Body of pancreas (tissue), 4 donors: ENCODE measurements around the gene CCDC184. TPM values are rescaled to one million over a fixed set of nuclear protein-coding genes. Genes with fewer than 3 reads are reported as not detected.
A peak's percentile ranks its signal among the peaks of the same experiment; 100 is the strongest.
"Not testable (repeated sequence)": the region's sequence is repeated elsewhere in the genome, so short reads cannot be mapped to it uniquely, and the experiment has no call there.

ENCODE experiments used
- ATAC-seq: fragments of 150-250 bp; one replicate; pipeline ENCODE4 v1.9.1; 2016
- DNase-seq, 4 donors: peaks; one replicate each; pipeline ENCODE4 v3.0.0-alpha.2; 2019
- H3K27ac ChIP-seq, 4 donors: fragments of 200-600 bp; sonication (generic); 1 replicate in 3 of 4; 2 replicates in 1 of 4; pipeline versions ENCODE4 v1.5.1 to v1.6.1; 2016 to 2019; ENCODE audit warnings: mild to moderate bottlenecking in 1 of 4, mixed read lengths in 1 of 4, moderate library complexity in 1 of 4
- H3K27me3 ChIP-seq, 2 donors: fragments of 200-600 bp; sonication (generic); one replicate each; pipeline ENCODE4 v1.6.0; 2016; ENCODE audit warnings: mild to moderate bottlenecking in 1 of 2
- H3K36me3 ChIP-seq, 2 donors: fragments of 200-600 bp; sonication (generic); replicated peaks in 1 of 2; 2 replicates each; pipeline ENCODE4 v1.5.1; 2016; ENCODE audit warnings: low read depth in 2 of 2; ENCODE audit not compliant: insufficient read depth in 1 of 2
- H3K4me1 ChIP-seq: fragments of 200-600 bp; sonication (generic); one replicate; pipeline ENCODE4 v1.6.0; 2016
- H3K4me3 ChIP-seq, 2 donors: fragments of 200-600 bp; sonication (generic); 1 replicate in 1 of 2; 2 replicates in 1 of 2; pipeline ENCODE4 v1.5.1; 2016 to 2019
- H3K9me3 ChIP-seq, 3 donors: fragments of 200-600 bp; sonication (generic); 1 replicate in 2 of 3; 2 replicates in 1 of 3; pipeline ENCODE4 v1.5.1; 2016
- CTCF ChIP-seq, 7 experiments: fragments of 450-650 bp in 4 of 7; fragments of 200-600 bp in 3 of 7; sonication (generic) in 3 of 7; IDR thresholded peaks; one replicate each; pipeline ENCODE4 v1.5.1; 2016 to 2019; ENCODE audit warnings: antibody characterized with exemption in 7 of 7
- POLR2A ChIP-seq, 3 donors: fragments of 450-650 bp; IDR thresholded peaks; one replicate each; pipeline ENCODE4 v1.6.1; 2016; ENCODE audit warnings: antibody characterized with exemption in 3 of 3, mild to moderate bottlenecking in 2 of 3
- WGBS, 2 donors: methylation state at CpG; one replicate each; pipeline ENCODE4 v1.1.5; 2017; 5-methylcytosine and 5-hydroxymethylcytosine counted together
- intact Hi-C: fragments of 100-400 bp; cut with DNase I; formaldehyde crosslinking; loops from one replicate; pipeline ENCODE4 v1.15.1; 2023
- total RNA-seq, 2 donors: library from RNA; depleted of rRNA; stranded (reverse); fragments of >200 nt; gene quantifications; one replicate each; pipeline ENCODE4 v1.1.0, GENCODE V29; 2016

The CCDC184 gene
- total RNA-seq, 2 donors from 2014 or later = 0.26 TPM; not detected in 1

GRCh38 chr12:48216785-48217184, 33.3 kb downstream of the CCDC184 start:
- no peak for TF ChIP-seq POLR2A (IDR thresholded peaks at IDR 0.05)
- Histone ChIP-seq H3K4me1 (no peaks in the 10 kb centered on the region), H3K9me3 (no peaks in the 10 kb centered on the region), H3K36me3 (no peaks in the 10 kb centered on the region), H3K27ac (no peak overlapping the region), H3K4me3 (no peak overlapping the region), H3K27me3 (no peaks in the 10 kb centered on the region)
- ATAC-seq (no peak), DNase-seq (peak in 1 of 4 donors; percentile 29)
- intact Hi-C loops = no loop called here

DNA sequence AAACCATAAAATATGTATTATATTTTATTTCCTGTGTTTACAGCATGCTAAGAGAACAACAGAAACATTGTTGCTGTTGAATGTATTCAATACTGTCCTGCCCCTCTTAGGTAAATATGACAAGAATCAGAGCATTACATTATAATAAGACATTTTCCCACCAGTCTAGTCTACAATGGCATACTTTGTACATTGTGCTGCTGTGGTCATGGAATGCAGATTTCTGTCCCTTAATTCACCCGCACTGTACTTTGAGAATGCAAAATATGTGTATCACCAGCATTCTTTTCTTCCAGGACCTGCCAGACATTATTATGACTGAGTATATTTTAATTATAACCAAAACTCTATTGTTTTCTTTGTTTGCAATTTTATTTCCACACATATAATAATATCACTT, 36.2 kb downstream of the CCDC184 start:
- Histone ChIP-seq H3K36me3 (no peaks in the 10 kb centered on the region), H3K4me1 (no peaks in the 10 kb centered on the region), H3K27ac (no peak overlapping the region), H3K27me3 (no peaks in the 10 kb centered on the region), H3K4me3 (no peak overlapping the region), H3K9me3 (no peaks in the 10 kb centered on the region)
- no peak for TF ChIP-seq POLR2A (IDR thresholded peaks at IDR 0.05)
- TF ChIP-seq CTCF (IDR thresholded peaks at IDR 0.05) = no peak
- intact Hi-C loops = no loop called here
- 75 to 78% methylated on average over 1 of the region's 1 CpG for WGBS, 2 donors
- DNase-seq = no peak
- ATAC-seq = no peak

DNA sequence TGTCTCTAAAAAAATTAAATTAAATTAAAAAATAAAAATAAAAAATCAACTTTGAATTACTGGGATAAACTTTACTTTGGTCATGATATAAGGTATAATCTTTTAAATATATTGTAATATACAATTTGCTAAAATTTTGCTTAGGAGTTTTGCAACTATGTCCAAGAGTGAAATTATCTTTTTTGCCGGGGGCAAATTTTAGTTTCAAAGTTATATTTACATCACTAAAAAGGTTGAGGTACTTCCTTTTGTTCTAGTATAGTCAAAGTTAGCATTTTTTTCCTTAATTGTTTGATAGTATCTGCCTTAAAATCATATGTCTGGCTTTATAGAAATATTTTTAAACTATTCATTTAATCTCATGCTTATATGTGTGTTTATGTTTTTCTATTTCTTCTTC, 37.3 kb downstream of the CCDC184 start:
- Histone ChIP-seq H3K27me3 (no peaks in the 10 kb centered on the region), H3K36me3 (no peaks in the 10 kb centered on the region), H3K9me3 (no peaks in the 10 kb centered on the region), H3K4me3 (no peak overlapping the region), H3K4me1 (no peaks in the 10 kb centered on the region), H3K27ac (no peak overlapping the region)
- ATAC-seq = no peak
- DNase-seq = no peak
- 78 to 87% methylated on average over 1 of the region's 1 CpG for WGBS, 2 donors
- intact Hi-C loops = no loop called here
- TF ChIP-seq POLR2A (IDR thresholded peaks at IDR 0.05) = no peak
- TF ChIP-seq CTCF (IDR thresholded peaks at IDR 0.05) = no peak

DNA sequence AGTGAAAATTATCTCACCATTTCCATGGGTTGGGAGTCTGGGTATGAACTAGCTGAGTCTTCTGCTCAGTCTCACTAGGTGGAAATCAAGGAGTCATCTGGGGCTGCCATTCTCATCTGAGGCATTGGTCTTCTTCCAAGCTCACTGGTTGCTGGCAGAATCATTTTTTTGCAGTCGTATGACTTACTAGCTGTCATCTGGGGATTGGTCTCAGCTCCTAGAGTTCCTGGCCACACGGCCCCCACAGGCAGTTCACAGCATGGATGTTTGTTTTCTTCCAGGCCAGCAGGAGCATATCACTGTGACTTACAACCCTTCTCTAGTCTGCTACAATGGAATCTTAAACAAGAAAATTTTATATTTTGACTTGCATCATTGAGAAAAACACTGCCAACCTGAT, 38.2 kb downstream of the CCDC184 start:
- intact Hi-C loops = no loop called here
- Histone ChIP-seq H3K4me1 (no peaks in the 10 kb centered on the region), H3K4me3 (no peak overlapping the region), H3K9me3 (no peaks in the 10 kb centered on the region), H3K36me3 (no peaks in the 10 kb centered on the region), H3K27me3 (no peaks in the 10 kb centered on the region), H3K27ac (no peak overlapping the region)
- TF ChIP-seq POLR2A (IDR thresholded peaks at IDR 0.05) = no peak
- TF ChIP-seq CTCF (IDR thresholded peaks at IDR 0.05) = no peak
- no peak for DNase-seq
- 18 to 26% methylated on average over 2 of the region's 2 CpGs for WGBS, 2 donors
- ATAC-seq = no peak

- H3K9me3 ChIP-seq, H3K36me3 ChIP-seq, H3K27me3 ChIP-seq, H3K4me1 ChIP-seq, ATAC-seq, intact Hi-C loops, DNase-seq, H3K27ac ChIP-seq, H3K4me3 ChIP-seq: not testable (repeated sequence)
- 71 to 81% methylated on average over 3 of the region's 3 CpGs for WGBS, 2 donors
These were observed 41.1 kb downstream of the CCDC184 start for GRCh38 chr12:48224533-48224932.

DNA sequence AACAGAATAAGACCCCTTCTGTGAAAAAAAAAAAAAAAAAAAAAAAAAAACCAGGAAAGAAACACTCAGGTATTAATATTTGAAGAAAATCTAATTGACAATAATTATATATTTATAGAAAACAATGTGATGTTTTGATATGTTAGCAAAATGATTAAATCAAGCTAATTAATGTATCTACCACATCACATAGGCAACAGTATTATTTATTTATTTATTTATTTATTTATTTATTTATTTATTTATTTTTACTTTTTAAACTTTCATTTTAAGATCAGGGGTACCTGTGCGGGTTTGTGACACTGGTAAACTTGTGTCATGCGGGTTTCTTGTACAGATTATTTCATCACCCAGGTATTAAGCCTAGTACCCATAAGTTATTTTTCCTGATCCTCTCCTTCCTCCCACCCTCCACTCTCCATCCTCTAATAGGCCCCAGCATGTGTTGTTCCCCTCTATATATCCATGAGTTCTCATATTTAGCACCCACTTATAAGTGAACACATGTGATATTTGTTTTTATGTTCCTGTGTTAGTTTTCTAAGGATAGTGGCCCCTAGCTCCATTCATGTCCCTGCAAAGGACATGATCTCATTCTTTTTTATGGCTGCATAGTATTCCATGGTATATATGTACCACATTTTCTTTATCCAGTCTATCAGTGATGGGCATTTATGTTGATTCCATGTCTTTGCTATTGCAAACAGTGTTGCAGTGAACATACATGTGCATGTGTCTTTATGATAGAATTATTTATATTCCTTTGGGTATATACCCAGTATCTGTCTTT, 47.9 kb downstream of the CCDC184 start:
- H3K4me3 ChIP-seq, ATAC-seq, H3K27me3 ChIP-seq, H3K4me1 ChIP-seq, H3K36me3 ChIP-seq, H3K9me3 ChIP-seq, H3K27ac ChIP-seq, DNase-seq, intact Hi-C loops: not testable (repeated sequence)
- 85 to 100% methylated on average over 2 of the region's 2 CpGs for WGBS, 2 donors

Other genes starting within 250 kb of the CCDC184 start
- 10 to 100 TPM; 38.2 to 47.0 TPM for gene TMEM106C, start 220.0 kb upstream of the CCDC184 start, total RNA-seq
- gene COL2A1, start 179.2 kb upstream of the CCDC184 start, total RNA-seq = not detected
- 10 to 100 TPM; 11.4 to 15.8 TPM for gene SENP1, start 77.6 kb upstream of the CCDC184 start, total RNA-seq
- 10 to 100 TPM; 14.3 to 16.8 TPM for gene PFKM, start 64.3 kb upstream of the CCDC184 start, total RNA-seq
- gene ASB8, start 26.1 kb upstream of the CCDC184 start, total RNA-seq = 10 to 100 TPM; 27.2 to 33.0 TPM
- gene OR10AD1, start 19.6 kb downstream of the CCDC184 start, total RNA-seq = not detected
- 10 to 100 TPM in 1 of 2 donors, 1 to 10 TPM in 1; 9.2 to 17.1 TPM for gene ZNF641, start 167.3 kb downstream of the CCDC184 start, total RNA-seq